Measurements from ENCODE around the gene OMG.
"Not testable (repeated sequence)": the region's sequence is repeated elsewhere in the genome, so short reads cannot be mapped to it uniquely, and the experiment has no call there.

The OMG gene, protein sequence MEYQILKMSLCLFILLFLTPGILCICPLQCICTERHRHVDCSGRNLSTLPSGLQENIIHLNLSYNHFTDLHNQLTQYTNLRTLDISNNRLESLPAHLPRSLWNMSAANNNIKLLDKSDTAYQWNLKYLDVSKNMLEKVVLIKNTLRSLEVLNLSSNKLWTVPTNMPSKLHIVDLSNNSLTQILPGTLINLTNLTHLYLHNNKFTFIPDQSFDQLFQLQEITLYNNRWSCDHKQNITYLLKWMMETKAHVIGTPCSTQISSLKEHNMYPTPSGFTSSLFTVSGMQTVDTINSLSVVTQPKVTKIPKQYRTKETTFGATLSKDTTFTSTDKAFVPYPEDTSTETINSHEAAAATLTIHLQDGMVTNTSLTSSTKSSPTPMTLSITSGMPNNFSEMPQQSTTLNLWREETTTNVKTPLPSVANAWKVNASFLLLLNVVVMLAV

GRCh38 chr17:31297090-31297489 lies at the start of gene OMG:
Gene OMG (minus strand): TSS chr17:31297239. CDS start chr17:31296331, 908 bp downstream.
- no peak for DNase-seq (ENCODE audit: low spot score)

DNA sequence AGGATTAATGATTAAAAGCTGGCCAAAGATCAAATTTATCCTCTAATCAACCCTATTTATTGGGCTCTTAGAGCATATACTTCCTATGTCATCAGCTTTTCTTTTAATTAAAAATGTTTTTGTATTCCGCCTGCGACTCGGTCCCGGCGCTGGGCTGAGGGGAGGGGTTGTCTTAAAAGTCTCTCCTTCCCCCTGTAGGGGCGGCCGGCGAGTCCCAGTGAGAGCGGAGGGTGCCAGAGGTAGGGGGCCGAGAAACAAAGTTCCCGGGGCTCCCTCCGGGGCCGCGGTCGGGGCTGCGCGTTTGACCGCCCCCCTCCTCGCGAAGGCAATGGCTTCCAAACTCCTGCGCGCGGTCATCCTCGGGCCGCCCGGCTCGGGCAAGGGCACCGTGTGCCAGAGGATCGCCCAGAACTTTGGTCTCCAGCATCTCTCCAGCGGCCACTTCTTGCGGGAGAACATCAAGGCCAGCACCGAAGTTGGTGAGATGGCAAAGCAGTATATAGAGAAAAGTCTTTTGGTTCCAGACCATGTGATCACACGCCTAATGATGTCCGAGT lies 48.2 kb upstream of the OMG start:
- not testable (repeated sequence) for DNase-seq (ENCODE audit: low spot score)

DNA sequence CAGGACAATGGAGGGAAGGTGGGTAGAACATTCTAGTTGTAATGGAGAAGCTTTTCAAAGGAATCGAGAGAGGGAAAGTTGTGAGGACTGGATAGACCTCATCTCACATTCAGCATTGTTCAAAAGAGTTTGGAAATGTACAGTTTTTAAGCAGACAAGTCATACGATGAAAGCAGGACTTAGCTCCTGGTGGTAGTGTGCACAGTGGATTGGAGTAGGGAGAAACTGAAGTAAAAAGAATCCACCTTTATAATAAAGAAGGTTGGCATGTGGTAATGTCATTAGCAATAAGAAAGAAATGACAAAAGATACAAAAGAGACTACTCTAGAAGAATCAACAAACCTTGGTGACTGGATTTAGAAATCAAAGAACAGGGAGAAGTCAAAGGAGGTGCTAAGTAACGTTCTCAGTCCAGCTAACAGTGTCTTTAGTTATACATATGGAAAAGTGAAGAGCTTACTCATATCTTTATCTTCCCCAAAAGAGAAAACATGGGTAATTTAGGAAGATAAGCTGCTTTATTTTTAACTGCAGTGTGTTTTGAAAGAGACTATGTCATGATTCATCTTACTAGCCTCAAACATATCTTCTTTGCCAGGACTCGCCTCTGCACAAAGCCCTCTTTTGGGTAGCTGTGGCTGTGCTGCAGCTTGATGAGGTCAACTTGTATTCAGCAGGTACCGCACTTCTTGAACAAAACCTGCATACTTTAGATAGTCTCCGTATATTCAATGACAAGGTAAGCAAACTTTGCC lies 43.0 kb upstream of the OMG start:
- DNase-seq (ENCODE audit: low spot score) = no peak

DNA sequence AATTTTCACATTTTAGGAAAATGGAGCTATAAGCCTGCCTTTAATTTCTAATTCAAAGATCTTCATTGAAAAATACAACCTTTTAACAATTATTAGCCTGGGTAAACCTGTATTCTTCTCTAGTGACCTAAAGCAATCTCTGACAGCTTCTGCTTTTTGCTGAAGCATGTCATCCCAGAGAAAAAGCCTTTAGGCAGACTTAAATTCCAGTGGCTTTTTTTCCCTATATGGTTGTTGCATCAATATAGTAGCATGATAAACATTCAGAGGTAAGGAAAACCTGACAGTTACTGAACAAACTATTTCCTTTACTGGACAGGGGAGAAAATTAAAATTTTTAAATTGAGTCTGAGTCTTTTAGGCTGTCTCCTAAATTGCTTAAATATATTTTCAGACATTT lies 32.2 kb upstream of the OMG start:
- DNase-seq (ENCODE audit: low spot score) = no peak

DNA sequence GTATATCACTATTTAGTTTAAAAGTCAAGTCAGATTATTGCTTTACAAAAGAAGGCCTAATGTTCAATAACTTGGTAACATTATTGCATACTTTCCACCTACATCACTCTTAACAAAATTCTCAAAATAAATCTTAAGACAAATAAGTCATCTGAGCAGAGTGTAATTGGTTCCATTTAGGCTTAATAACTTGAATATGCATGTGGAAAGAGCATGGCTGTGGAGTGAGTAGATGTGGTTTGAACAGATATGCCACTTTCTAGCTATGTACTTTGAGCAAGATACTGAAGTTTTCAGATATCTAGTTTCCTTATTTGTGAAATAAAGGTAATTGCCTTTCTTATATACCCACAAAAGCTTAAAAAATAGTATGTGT lies 31.1 kb upstream of the OMG start:
- DNase-seq (ENCODE audit: low spot score) = no peak

- no peak for DNase-seq (ENCODE audit: low spot score)
Measured at GRCh38 chr17:31327534-31328159, 30.6 kb upstream of the OMG start.

GRCh38 chr17:31323551-31323950 lies 26.5 kb upstream of the OMG start:
- no peak for DNase-seq (ENCODE audit: low spot score)

GRCh38 chr17:31321966-31322365 lies 24.9 kb upstream of the OMG start:
- no peak for DNase-seq (ENCODE audit: low spot score)

DNA sequence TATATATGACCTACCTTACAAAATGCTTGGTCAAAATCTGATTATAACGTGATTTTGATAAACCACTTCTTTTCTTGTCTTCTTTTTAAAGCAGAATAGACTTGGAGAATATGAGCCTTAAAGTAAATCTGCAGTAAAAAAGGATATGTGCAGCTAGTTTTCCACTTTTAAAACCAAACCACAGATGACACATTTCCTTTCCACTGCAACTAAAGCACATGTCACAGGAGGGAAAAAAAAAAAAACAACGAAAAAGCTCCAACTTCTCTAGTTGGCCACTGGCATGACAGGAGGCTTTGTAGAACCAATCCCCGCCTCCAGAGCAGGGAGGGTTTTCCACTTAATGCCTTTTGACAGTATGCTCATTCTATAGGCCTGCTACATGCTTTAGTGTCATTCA lies 24.4 kb upstream of the OMG start, which contains the start of gene EVI2A:
EVI2A (minus strand) TSS at position 142 of the 400 bp plus-strand sequence. CDS start 2,609 bp downstream, outside the sequence.
- no peak for DNase-seq (ENCODE audit: low spot score)

GRCh38 chr17:31320791-31321190 lies 23.8 kb upstream of the OMG start:
- DNase-seq (ENCODE audit: low spot score) = no peak

- DNase-seq (ENCODE audit: low spot score) = no peak
Measured at GRCh38 chr17:31320241-31320640, 23.2 kb upstream of the OMG start.

DNA sequence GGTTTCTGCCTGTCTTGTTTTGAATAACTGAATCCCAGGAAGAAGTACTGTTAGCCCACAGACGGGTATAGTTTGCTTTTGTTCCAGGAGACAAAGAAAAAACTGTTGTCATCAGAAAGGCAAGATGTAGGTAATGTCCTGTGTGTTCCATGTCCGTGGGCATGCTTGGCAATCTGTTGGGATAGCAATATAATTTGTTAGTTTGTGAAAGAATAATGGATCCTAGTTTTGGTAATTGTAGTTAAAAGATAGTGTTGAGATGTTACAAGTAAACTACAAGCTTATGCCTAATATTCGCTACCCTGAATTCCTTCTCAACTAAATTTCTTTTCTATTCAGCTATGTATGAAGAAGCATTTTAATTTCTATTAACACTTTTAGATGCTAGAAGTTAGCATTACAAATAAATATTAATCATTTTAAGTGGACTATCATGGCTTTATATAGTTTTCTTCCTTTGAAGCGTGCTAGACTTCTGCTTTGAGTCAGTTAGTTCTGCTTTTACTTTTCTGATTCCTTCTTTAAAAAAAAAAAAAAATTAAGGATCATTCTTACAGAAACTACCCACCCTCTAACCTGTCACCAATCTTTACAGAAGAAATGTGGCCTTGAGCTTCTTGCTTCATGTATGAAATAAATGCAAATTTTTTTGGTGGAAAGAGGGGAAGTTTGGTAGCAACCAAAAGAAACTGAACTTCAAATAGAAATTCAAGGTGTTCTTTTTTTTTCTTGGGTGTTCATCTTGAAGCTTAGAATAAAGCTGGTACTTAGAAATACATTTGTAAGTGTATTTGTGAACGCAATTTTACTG lies 22.0 kb upstream of the OMG start:
- DNase-seq (ENCODE audit: low spot score) = no peak

DNA sequence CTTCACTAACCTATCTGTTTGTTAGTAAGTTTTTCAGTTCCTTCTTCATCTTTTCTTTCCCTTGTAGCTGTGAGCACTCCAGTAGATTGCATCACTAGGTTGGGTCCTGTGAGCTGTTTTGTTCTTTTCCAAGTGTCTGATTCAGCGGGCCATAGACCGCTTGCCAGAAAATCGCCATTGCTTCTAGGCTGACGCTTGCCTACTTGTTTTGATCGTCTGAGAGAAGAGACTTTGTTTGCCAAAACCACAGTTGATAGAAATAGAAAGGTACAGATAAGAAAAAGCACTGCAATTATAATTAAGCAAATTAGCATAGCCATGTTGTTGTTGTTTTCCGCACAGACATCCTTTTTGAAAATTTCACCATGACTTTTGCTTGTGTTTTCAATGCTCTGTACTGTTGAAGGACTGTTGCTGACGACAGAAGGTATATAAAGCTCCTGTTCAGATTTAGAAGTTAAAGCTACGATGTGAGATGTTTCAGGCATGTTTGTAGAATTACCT lies 21.3 kb upstream of the OMG start:
- DNase-seq (ENCODE audit: low spot score) = no peak

GRCh38 chr17:31314782-31315100 lies 17.7 kb upstream of the OMG start:
- no peak for DNase-seq (ENCODE audit: low spot score)

GRCh38 chr17:31313982-31314781 lies 17.1 kb upstream of the OMG start, which contains the start of gene EVI2B:
Gene EVI2B (minus strand): TSS chr17:31314054. CDS start chr17:31305609, 8,445 bp downstream.
- no peak for DNase-seq (ENCODE audit: low spot score)

DNA sequence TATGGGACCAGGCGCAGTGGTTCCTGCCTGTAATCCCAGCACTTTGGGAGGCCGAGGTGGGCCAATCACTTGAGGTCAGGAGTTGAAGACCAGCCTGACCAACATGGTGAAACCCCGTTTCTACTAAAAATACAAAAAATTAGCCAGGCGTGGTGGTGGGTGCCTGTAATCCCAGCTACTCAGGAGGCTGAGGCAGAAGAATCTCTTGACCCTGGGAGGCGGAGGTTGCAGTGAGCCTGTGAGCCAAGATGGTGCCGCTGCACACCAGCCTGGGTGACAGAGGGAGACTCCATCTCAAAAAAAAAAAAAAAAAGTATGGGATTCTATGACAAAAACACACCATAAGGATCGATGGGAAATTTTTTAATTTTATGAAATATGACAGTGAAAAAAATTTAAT lies 15.2 kb upstream of the OMG start:
- not testable (repeated sequence) for DNase-seq (ENCODE audit: low spot score)

DNA sequence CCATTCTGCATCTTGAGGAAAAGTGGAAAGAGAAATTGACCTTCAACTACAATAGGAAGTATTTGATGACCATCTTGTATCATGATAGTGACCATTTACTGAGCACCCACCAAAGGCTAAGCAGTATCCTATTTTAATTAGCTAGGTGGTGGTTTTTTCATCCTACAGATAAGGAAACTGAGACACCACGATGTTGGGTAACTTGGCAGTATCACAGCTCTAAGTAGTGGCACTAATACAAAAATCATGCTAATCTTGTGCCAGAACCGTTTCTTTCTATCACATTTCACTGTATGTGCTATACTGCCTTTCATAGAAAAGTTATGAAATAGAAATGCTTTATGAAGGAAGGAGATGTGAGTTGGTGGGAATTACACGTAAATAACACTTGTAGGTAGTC lies 14.5 kb upstream of the OMG start:
- DNase-seq (ENCODE audit: low spot score) = no peak

DNA sequence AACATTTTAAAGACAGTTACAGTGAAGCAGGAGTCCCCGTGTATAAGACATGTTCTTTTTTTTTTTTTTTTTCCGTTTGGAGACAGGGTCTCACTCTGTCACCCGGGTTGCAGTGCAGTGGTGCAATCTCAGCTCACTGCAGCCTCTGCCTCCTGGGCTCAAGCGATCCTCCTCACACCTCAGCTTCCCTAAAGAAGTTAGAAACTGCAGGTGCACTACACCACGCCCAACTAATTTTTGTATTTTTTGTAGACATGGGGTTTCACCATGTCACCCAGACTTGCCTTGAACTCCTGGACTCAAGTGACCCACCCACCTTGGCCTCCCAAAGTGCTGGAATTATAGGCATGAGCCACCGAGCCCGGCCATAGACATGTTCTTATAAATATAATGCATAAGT lies 13.8 kb upstream of the OMG start:
- DNase-seq (ENCODE audit: low spot score) = no peak

GRCh38 chr17:31310260-31310659 lies 13.2 kb upstream of the OMG start:
- DNase-seq (ENCODE audit: low spot score) = no peak

- no peak for DNase-seq (ENCODE audit: low spot score)
Measured at GRCh38 chr17:31309556-31309955, 12.5 kb upstream of the OMG start.

All from HuH-7 (cell line).